ENCODE data around the gene CEP83. TPM values are rescaled to one million over a fixed set of nuclear protein-coding genes. Genes with fewer than 3 reads are reported as not detected.

Gene CEP83
- total and polyA plus RNA-seq, 2 donors from 2014 or later, result 3.2 to 17.1 TPM

GRCh38 chr12:94261119-94261518 is 198.5 kb downstream of the CEP83 start:
- no peaks in the 10 kb centered on the region for H3K9me3 ChIP-seq (ENCODE audit: control insufficient read depth in 2 of 3, insufficient read depth in 1 of 3, low read length in 3 of 3)
- no peak for TF ChIP-seq CTCF (IDR thresholded peaks at IDR 0.05; ENCODE audit: borderline replicate concordance, extremely low read depth, insufficient read depth)
- no peaks in the 10 kb centered on the region for H3K27me3 ChIP-seq (ENCODE audit: control insufficient read depth, insufficient read depth, low read length)
- H3K4me3 ChIP-seq (ENCODE audit: low read length in 3 of 3), result no peak overlapping the region
- no peak overlapping the region for H3K9ac ChIP-seq (ENCODE audit: low read length in 3 of 3)
- H3K27ac ChIP-seq (ENCODE audit: low read depth in 2 of 2, low read length in 2 of 2), result no peak overlapping the region
- H3K36me3 ChIP-seq (ENCODE audit: control insufficient read depth in 2 of 3, insufficient read depth in 3 of 3, low read length in 3 of 3), result no peaks in the 10 kb centered on the region
- DNase-seq (no peak), FAIRE-seq (no peak)
- peaks cover 0 to 9% (median 6%) of the 10 kb centered on the region in 3 donors for H3K4me1 ChIP-seq (ENCODE audit: control insufficient read depth in 2 of 3, insufficient read depth in 2 of 3, low read depth in 1 of 3, low read length in 3 of 3)
- intact Hi-C loops (cut with DNase I), result no loop called here

- Histone ChIP-seq H3K4me1 (ENCODE audit: control insufficient read depth in 2 of 3, insufficient read depth in 2 of 3, low read depth in 1 of 3, low read length in 3 of 3) (peaks cover 0 to 9% (median 6%) of the 10 kb centered on the region in 3 donors), H3K36me3 (ENCODE audit: control insufficient read depth in 2 of 3, insufficient read depth in 3 of 3, low read length in 3 of 3) (no peaks in the 10 kb centered on the region), H3K9me3 (ENCODE audit: control insufficient read depth in 2 of 3, insufficient read depth in 1 of 3, low read length in 3 of 3) (no peaks in the 10 kb centered on the region), H3K9ac (ENCODE audit: low read length in 3 of 3) (no peak overlapping the region), H3K27me3 (ENCODE audit: control insufficient read depth, insufficient read depth, low read length) (no peaks in the 10 kb centered on the region), H3K4me3 (ENCODE audit: low read length in 3 of 3) (no peak overlapping the region), H3K27ac (ENCODE audit: low read depth in 2 of 2, low read length in 2 of 2) (no peak overlapping the region)
- intact Hi-C loops (cut with DNase I), result no loop called here
- no peak for TF ChIP-seq CTCF (IDR thresholded peaks at IDR 0.05; ENCODE audit: borderline replicate concordance, extremely low read depth, insufficient read depth)
- DNase-seq (no peak), FAIRE-seq (no peak)
Observed at GRCh38 chr12:94260717-94261116, 198.9 kb downstream of the CEP83 start.

- no peaks in the 10 kb centered on the region for H3K9me3 ChIP-seq (ENCODE audit: control insufficient read depth in 2 of 3, insufficient read depth in 1 of 3, low read length in 3 of 3)
- no peak for FAIRE-seq
Observed at GRCh38 chr12:94260017-94260416, 199.7 kb downstream of the CEP83 start.

More at GRCh38 chr12:94260017-94260416, 199.7 kb downstream of the CEP83 start:
- no peak for DNase-seq
- TF ChIP-seq CTCF (IDR thresholded peaks at IDR 0.05; ENCODE audit: borderline replicate concordance, extremely low read depth, insufficient read depth), result no peak
- H3K4me1 ChIP-seq (ENCODE audit: control insufficient read depth in 2 of 3, insufficient read depth in 2 of 3, low read depth in 1 of 3, low read length in 3 of 3), result peaks cover 0 to 9% (median 6%) of the 10 kb centered on the region in 3 donors
- no peak overlapping the region for H3K9ac ChIP-seq (ENCODE audit: low read length in 3 of 3)
- no peaks in the 10 kb centered on the region for H3K27me3 ChIP-seq (ENCODE audit: control insufficient read depth, insufficient read depth, low read length)
- intact Hi-C loops (cut with DNase I), result no loop called here
- no peaks in the 10 kb centered on the region for H3K36me3 ChIP-seq (ENCODE audit: control insufficient read depth in 2 of 3, insufficient read depth in 3 of 3, low read length in 3 of 3)
- H3K27ac ChIP-seq (ENCODE audit: low read depth in 2 of 2, low read length in 2 of 2), result no peak overlapping the region
- no peak overlapping the region for H3K4me3 ChIP-seq (ENCODE audit: low read length in 3 of 3)

Measured in kidney (tissue), 14 donors.